Effector CD8-positive, alpha-beta T cell (primary cell): ENCODE measurements around the gene SEPHS1.

Source experiments
- DNase-seq: peaks from one replicate; lab custom pipeline; 2025; lab: John Stamatoyannopoulos, UW

SEPHS1 gene

DNA sequence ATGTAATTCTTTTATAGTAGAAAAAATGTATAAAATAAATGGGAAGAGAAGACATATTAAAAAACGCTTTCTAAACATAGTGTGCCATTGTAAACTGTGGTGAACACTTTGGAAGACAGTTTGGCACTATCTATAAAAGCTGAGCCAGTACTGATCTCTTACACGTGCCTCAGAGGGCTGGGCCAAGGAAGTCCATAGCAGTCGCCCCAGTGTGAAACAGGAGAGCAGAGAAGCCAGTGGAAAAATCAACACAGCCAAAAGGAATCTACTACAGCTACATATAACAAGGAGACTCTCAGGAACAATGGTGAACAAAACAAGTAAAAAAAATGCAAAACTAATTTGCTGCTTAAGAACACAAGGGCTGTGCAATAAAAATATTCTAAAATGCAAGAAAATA lies 20.6 kb downstream of the SEPHS1 start:
- DNase-seq: no peak

DNA sequence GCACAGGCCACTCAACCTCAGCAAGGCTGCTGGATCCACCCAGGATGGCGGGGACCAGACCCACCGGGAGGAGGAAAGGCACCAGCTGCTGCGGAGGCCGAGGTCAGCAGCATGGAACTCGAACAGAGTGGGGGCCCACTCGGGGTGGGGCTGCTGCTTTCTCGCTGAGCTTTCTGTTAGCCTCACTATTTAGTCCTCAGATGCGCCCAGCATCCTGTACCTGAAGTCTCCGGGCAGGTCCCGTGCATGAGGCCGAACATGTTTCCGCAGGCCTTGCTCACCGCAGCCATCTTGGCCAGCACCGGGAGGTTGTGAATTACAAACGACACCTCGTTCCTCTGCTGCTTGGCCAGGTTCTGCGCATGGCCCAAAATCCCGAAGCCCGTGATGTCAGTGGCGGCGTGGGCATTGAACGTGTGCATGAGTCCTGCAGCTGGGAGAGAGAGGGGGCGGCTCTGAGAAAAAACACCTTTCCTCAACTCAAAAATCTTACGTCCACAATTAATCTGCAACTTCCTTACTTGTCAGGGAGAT lies 25.4 kb downstream of the SEPHS1 start:
- DNase-seq: no peak

DNA sequence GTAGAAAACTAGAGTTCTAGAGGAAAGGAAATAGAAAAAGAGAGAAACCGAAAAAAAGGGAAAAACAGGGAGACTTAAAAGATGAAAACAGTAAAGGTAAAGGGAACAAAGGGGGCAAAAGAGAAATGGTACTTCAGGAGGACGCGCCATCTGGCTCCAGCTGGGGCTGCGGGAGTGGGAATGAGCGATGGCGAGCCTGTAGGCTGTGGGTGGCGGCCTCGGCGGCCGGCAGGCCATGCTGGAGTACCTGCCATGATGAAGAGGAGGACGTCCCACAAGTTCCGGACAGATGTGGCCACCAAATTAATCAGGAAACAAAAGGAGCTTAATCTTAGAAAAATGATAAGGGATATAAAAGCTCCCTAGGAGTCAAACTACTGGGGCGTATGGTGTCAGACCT lies 26.5 kb downstream of the SEPHS1 start:
- no peak for DNase-seq

DNA sequence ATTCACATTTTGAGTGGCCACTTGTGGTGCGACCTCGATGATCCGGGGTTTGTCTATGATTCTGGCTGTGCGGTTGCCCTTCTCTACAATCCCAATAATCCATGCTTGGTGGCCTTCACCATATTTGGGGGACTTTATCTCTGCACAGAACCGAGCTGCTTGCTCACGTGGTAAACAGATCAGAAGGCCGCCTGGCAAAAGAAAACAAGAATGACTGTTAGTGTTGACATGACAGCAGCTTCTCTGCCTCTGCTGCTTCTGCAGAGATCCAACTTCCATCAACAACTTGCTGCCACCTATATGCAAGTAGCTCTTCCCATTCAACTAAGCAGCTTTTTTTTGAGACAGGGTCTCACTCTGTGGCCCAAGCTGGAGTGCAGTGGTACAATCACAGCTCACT lies 28.9 kb downstream of the SEPHS1 start:
- DNase-seq: no peak

DNA sequence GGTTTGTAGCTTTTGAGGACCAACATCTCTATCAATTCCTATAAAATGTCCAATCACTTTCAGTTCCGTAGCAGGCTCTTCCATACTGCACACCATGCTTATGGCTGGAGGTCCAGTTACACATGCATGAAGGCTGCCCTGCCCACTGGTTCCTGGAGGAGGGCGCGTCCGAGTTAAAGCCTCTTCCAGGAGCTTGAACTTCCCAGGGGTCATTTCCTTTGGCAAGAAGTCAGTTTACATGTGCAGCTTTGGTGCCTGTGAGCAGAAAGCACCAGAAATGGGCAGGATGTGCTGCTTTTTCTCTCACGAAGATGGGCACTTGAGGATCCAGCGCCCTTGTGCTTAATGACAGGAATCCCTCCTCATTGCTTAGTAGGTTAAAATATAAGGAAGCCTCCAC lies 30.6 kb downstream of the SEPHS1 start:
- no peak for DNase-seq

DNA sequence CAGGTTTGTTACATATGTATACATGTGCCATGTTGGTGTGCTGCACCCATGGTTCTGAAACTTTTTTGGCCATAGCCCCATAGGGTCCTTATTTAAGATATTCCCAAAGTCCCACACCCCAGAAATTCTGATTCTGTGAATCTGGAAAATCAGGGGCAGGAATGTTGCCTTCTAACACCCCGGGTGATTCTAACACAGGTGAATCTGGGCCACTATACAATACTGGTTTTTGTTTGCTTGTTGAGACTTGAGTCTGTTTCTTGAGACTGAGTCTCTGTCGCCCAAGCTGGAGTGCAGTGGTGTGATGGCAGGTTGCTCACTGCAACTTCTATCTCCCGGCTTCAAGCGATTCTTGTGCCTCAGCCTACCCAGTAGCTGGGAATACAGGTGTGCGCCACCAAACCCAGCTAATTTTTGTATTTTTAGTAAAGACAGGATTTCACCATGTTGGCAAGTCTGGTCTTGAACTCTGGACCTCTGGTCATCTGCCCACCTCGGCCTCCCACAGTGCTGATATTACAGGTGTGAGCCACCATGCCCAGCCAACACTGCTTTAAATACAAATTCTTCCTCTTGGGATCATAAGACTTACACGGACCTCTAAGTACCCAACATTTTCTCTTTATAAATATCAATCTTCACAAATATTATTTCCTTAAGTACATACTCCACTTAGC lies 31.3 kb downstream of the SEPHS1 start:
- DNase-seq: no peak

DNA sequence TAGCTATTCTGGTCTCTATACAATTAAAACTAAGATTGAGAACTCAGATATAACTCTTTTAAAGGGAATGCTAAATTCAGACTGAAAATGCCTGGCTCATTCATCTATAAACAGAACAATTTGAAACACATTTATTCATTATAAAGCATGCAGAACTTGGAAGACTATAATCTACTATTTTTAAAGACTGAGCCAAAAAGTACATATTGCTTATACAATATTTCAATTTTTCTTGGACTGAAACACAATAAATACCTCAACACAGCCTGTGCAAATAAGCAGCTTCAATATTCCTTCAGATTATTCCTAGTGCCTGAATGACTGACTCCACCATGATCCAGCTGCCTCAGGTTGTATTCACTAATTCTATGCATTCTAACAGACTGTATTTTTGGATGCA lies 32.7 kb downstream of the SEPHS1 start:
- no peak for DNase-seq

DNA sequence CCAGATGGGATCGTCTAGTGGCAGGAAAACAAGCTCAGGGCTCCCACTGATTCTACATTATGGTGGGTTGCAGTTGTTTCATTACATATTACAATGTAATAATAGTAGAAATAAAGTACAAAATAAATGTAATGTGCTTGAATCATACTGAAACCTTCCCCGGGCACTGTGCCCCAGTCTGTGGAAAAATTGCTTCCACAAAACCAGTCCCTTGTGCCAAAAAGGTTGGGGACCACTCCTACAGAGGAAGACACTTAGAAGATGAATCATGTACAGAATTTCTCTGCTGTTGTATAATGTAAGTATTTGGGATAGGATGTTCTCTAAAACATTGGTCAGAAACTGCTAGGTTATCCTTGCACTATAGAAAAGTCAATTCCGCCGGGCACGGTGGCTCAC lies 36.9 kb downstream of the SEPHS1 start:
- no peak for DNase-seq

DNA sequence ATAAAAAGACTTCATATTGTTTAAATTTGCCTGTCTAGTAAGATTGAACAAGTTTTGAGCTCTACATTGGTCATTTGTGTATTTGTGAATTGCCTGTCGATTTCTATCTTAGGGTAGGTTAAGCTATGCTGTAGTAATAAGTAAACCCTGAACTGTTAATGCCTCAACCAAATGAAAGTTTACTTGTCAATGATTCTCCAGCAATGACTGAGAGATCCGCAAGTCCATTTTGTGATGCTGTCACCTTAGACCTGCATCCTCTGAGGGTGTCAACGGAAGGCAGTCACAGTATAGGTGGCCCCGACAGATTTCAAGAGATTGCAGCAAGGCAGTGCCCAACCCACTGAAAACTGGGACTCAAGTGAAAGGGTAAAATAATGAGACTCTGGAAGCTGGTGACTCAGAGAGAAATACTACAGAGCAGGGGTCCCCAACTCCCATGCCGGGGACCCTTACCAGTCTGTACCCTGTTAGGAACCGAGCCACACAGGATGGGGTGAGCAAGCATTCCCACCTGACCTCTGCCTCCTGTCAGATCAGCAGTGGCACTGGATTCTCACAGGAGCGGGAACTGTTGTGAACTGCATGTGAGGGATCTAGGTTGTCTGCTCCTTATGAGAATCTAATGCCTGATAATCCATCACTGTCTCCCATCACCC lies 37.4 kb downstream of the SEPHS1 start:
- DNase-seq: no peak

DNA sequence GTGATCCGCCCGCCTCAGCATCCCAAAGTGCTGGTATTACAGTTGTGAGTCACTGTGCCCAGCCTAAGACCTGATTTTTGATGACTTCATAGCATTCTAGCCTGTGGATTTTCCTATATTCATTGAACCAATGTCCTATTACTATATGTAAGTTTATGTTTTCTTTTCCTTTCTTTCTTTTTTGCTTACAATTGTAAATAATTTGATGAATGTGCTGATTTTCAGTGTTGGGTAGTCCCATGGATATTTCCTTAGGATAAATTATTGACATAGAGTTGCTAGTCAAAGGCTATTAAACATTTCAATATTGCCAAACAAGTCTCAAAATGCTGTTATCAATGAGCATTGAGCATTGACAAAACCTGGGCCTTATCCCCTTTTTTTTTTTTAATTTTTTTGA lies 38.3 kb downstream of the SEPHS1 start:
- DNase-seq: no peak

DNA sequence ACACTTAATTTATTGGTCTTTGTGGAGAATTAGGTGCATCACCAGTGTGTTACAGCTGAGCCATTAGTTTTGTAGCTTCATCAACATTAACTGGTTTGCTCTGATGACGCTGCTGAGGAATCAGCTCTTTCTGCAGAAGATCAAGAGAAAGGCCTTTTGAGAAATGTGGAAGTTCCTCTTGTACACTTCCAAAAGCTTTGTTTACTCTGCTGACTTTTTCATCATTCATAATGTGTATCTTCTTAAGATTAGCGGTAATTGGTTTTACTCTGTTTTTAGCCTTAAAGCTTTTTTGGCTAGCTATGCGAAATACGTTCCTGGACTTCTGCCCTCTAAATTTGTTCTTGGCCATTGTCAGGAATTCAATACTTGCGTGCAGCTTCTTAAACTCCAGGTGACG lies 40.0 kb downstream of the SEPHS1 start:
- no peak for DNase-seq

DNA sequence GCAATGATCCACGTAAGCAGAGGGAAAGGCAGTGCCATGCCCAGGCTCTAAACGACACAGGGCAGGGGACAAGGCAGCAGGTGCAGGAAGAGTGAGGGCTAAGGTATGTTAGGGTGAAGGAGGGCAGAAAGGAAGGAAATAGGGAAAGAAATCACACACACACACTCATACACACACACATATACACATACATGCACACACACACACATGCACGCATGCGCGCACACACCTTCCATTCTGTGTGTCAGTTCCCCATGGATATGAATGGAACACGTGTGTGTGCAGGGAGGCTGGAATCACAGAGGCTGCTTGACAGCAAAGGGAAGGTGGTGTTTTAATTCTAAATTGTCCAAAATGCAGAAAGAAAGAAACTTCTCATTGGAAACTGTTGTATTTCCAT lies 42.0 kb downstream of the SEPHS1 start:
- no peak for DNase-seq

DNA sequence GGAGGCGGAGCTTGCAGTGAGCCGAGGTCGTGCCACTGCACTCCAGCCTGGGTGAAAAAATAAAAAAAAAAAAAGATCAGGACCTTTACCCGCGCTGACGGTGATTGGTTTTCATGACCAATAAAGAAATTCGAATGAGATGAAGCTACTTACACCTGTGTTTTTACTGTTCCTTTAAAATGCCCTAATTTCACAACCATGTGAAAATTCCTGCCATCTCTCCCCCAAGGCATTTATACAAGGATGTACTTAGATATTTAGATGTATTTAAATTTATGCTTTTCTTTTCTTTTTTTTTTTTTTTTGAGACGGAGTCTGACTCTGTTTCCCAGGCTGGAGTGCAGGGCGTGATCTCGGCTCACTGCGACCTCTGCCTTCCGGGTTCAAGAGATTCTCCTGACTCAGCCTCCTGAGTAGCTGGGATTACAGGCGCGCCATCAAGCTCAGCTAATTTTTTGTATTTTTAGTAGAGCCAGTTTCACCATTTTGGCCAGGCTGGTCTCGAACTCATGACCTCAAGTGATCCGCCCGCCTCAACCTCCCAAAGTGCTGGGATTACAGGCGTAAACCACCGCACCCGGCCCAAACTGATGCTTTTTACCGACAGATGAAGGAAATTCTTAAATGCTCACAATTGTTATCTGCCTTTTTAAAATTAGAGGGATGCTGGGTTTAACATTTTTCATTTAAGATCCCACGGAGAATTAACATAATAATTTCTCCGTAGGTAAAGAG lies 45.1 kb downstream of the SEPHS1 start:
- DNase-seq: no peak

DNA sequence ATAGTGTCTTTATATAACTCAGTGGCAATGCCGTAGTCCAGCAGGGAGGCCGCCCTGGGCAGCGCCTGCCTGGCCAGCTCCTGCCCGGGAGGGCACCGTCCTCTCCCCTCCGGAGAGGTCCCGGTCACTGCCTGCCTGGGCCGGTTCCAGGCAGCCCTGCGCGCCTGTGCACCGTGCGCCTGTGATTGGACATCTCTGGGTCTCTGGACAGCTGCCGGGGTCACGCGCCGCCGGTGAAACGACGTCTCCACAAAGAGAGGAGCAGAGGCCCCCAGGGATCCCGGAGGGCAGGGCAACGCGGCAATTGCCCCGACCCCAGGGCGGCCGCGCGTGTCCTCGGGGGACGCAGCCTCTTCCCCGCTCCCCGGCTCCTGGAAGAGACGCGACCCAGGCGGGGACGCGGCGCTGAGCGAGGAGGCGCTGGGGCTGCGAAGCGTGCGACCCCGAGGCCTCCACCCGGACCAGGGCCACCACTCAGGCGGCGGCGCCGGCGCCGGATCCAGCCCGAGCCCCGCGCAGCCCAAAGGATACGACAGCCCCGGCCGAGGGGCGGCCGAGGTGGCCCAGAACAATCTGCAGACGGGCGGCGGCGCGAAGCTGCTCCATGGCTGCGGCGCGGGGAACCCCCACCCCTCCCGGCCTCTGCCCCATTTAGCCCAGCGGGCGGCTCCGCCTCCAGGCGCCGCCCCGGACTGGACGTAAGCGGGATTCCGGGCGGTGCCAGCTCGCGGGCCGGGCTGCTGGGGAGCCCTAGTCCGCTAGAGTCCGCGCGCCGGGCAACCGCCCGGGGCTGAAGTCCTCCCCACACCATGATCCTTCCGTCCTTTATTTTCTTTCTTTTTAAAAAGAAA lies 48.4 kb downstream of the SEPHS1 start, which contains the start of gene PHYH:
Gene PHYH (minus strand): TSS at position 628 of the 851 bp plus-strand sequence. CDS start 22 bp downstream, at position 606.
- DNase-seq: peak; percentile 71

DNA sequence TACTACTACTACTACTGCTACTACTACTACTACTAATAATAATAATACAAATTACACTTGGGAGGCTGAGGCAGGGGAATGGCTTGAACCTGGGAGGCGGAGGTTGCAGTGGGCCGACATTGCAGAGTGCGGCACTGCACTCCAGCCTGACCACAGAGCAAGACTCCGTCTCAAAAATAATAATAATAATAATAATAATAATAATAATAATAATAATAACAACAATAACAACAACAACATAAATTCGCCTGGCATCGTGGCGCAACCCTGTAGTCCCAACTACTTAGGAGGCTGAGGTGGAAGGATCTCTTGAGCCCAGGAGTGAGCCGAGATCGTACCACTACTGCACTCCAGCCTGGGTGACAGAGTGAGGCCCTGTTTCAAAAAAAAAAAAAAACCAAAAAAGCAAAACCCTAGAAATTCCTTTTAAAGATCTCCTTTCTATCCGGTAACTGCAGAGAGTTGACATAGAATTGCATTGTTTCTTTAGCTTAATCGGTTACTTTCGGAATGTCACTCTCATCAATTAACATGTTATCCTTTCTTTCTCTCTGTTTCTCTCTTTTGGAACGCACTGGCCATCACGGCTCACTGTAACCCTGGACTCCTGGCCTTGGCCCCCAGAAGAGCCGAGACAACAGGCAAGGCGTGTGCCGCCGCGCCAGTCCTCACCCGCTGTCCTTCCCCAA lies 49.2 kb downstream of the SEPHS1 start:
- DNase-seq: no peak

DNA sequence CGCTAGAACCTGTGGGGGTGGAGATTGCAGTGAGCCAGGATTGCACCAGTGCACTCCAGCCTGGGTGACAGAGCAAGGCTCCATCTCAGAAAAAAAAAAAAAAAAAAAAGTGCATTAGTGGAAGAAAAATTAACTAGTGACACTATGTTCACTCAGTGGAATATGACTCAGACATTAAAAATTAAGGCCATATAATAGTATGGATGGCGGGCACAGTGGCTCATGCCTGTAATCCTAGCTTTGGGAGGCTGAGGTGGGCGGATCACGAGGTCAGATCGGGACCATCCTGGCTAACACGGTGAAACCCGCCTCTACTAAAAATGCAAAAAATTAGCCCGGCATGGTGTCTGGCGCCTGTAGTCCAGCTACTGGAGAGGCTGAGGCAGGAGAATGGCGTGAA lies 51.6 kb downstream of the SEPHS1 start:
- DNase-seq: no peak

DNA sequence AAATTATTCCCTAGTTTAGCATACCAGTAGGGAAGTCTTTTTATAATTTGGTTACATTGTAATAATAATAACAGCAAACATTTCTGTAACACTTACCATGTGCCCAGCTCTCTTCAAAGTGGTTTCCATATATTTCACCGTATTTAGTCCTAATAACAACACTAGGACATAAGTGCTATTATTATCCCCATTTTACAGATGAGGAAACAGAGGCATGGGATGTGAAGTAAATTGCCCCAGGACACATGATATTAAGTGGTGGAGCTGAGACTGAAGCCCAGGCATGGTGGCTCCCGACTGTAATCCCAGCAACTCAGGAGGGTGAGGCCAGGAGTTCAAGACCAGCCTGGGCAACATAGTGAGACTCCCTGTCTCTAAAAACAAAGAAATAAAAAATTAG lies 53.3 kb downstream of the SEPHS1 start:
- no peak for DNase-seq

DNA sequence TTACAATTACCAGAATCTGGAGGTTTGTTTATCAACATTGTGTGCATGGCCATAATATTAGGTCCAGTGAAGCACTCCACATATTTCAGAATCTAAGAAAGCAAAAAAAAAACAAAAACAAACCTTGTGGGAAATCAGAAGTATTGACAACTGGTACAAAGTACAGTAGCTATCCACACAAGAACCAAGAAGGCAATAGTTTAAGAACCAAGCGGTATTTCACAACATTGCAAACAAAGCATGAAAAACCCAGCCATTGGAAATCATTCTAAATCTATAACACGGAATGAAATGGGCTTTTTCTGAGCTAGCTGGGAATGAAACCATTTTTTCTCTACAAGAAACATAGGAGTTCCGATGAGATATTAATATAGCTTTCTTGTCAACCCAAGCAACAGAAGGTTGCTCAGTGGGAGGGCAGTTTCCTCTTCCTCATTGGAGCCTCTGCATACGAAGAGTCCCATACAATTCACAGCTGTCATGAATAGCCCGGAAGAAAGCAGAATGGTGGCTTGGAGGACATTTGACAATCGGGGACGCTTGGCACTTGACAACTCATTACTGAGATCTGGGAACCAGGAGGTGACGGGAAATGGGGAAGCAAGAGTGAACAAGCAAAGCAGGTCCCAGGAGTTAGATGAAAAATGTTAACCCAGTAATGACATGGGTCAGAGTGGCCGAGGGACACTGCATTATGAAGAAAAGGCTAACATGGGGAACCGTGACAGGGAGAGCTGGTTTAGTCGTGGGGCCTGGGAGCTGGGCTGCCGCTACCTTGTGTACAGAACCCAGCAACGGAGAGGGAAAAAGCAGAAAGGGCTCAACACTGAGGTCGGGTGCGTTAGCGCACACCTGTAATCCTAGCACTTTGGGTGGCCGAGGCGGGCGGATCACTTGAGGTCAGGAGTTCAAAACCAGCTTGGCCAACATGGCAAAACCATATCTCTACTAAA lies 56.0 kb downstream of the SEPHS1 start:
- DNase-seq: no peak

DNA sequence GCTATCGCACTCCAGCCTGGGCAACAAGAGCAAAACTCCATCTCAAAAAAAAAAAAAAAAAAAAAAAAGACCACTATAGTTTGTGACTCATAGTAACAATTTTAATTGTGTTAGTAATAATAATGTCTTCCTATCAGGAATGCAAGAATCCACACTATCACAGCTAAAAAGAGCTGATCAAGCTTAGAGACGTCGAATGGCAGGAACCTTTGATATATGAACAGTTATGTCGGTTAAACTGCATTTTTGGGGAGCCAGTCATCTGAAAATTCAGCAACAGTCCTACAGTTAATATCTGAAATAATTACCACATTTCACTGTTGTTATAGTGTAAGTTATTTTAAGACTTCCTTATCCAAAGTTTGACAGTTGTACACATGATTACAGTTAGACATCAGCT lies 57.0 kb downstream of the SEPHS1 start:
- DNase-seq: no peak

DNA sequence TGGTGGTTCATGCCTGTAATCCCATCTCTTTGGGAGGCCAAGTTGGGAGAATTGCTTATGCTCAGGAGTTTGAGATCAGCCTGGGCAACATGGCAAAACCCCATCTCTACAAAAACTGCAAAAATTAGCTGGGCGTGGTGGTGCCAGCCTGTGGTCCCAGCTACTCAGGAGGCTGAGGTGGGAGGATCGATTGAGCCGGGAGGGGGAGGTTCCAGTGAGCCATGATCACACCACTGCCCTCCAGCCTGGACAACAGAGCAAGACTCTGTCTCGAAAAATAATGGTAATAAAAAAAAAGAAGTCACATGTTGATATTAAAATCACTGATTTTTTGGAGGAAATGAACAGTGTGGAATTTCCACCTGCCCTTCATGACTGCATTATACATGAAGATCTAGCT lies 64.0 kb downstream of the SEPHS1 start:
- DNase-seq: no peak
